A673 (cell line): ENCODE measurements around the gene JAKMIP1. TPM values are rescaled to one million over a fixed set of nuclear protein-coding genes. Genes with fewer than 3 reads are reported as not detected.

Source experiments
- BruUV-seq: library from RNA; stranded (reverse); fragments of 400-500 nt; replicated peaks from 2 replicates; lab custom pipeline; 2021; lab: Mats Ljungman, UMichigan
- CTCF ChIA-PET: fragments of 300-600 bp; sonication (Branson Sonifier 250); formaldehyde crosslinking; loops from one replicate; lab custom pipeline; 2022; ENCODE audit warnings: antibody characterized with exemption; lab: Charles Lee
- POLR2A ChIA-PET: fragments of 300-600 bp; sonication (Branson Sonifier 250); formaldehyde crosslinking; loops from one replicate; lab custom pipeline; 2022; ENCODE audit warnings: antibody characterized with exemption; ENCODE audit not compliant: low non-redundant PET; lab: Charles Lee
- DNase-seq: peaks from one replicate; pipeline ENCODE4 v3.0.0-alpha.2; 2015; ENCODE audit warnings: low spot score
- H3K27ac ChIP-seq: fragments of 200-600 bp; sonication (generic); 2 replicates; pipeline ENCODE4 v1.5.1; 2016; ENCODE audit warnings: mixed run types, low read depth, mild to moderate bottlenecking, mixed read lengths, antibody characterized with exemption, low read length; ENCODE audit not compliant: poor library complexity, severe bottlenecking
- H3K27me3 ChIP-seq: fragments of 200-600 bp; sonication (generic); replicated peaks from 2 replicates; pipeline ENCODE4 v1.6.1; 2017; ENCODE audit warnings: mixed run types, low read depth, mild to moderate bottlenecking, mixed read lengths, antibody characterized with exemption, low read length; ENCODE audit not compliant: insufficient read depth, poor library complexity
- H3K36me3 ChIP-seq: fragments of 200-600 bp; sonication (generic); 2 replicates; pipeline ENCODE4 v1.6.1; 2016; ENCODE audit warnings: mixed run types, mild to moderate bottlenecking, mixed read lengths, antibody characterized with exemption, low read length; ENCODE audit not compliant: insufficient read depth, poor library complexity, severe bottlenecking
- H3K4me1 ChIP-seq: fragments of 200-600 bp; sonication (generic); 2 replicates; pipeline ENCODE4 v1.6.1; 2017; ENCODE audit warnings: mixed run types, mild to moderate bottlenecking, mixed read lengths, antibody characterized with exemption, low read length; ENCODE audit not compliant: insufficient read depth, poor library complexity, severe bottlenecking
- H3K4me3 ChIP-seq: fragments of 200-600 bp; sonication (generic); 2 replicates; pipeline ENCODE4 v1.5.1; 2016; ENCODE audit warnings: low read depth, mixed run types, mild to moderate bottlenecking, mixed read lengths, low read length; ENCODE audit not compliant: poor library complexity, severe bottlenecking
- H3K9me3 ChIP-seq: fragments of 200-600 bp; sonication (generic); 2 replicates; pipeline ENCODE4 v1.6.1; 2016; ENCODE audit warnings: mixed run types, low read depth, mild to moderate bottlenecking, mixed read lengths, antibody characterized with exemption, low read length; ENCODE audit not compliant: poor library complexity, severe bottlenecking
- EZH2 ChIP-seq: fragments of 200-600 bp; sonication (generic); IDR thresholded peaks from 2 replicates; pipeline ENCODE4 v1.6.1; 2017; ENCODE audit warnings: borderline replicate concordance, low read depth, mild to moderate bottlenecking, mixed read lengths, antibody characterized with exemption, low read length; ENCODE audit not compliant: poor library complexity, severe bottlenecking
- intact Hi-C: fragments of 100-400 bp; cut with micrococcal nuclease; formaldehyde crosslinking; loops from one replicate; pipeline ENCODE4 v1.10.0; 2022; ENCODE audit not compliant: unreplicated experiment
- total RNA-seq: library from RNA; stranded (reverse); gene quantifications from 2 replicates; pipeline ENCODE4 v1.2.3, GENCODE V29; 2021
- TF ChIP-seq, protein P1 (sequence below): fragments of 300-800, 200-600 bp; sonication (generic); conservative IDR thresholded peaks from 2 replicates; pipeline ENCODE4 v1.5.1; 2017; ENCODE audit warnings: low read depth, mild to moderate bottlenecking, antibody characterized with exemption, low read length, moderate library complexity, mixed read lengths

Gene JAKMIP1
- total RNA-seq, 1 experiment from 2014 or later = not detected

DNA sequence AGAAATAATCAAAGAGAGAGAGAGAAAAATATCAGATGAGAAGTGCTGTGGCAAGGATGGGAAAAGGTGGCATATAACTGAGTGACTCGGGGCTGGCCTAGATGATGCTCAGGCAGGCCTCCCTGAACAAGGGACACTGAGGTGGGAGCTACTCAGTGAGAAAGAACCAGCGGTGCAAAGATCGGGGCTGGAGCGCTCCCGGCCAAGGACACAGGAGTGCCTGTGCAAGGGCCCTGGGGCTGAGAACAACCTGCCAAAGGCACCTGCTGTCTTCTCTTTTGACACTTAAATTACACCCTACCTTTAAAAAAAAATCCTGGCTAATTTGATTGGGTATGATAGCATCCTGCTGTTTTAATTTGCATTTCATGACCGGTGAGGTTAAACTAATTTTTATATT lies 104.5 kb downstream of the JAKMIP1 start:
- Histone ChIP-seq H3K9me3 (no peaks in the 10 kb centered on the region), H3K27ac (no peak overlapping the region), H3K27me3 (peaks cover 29% of the 10 kb centered on the region), H3K4me1 (no peaks in the 10 kb centered on the region), H3K4me3 (no peak overlapping the region), H3K36me3 (no peaks in the 10 kb centered on the region)
- ChIA-PET POLR2A (no interaction called here), CTCF (no interaction called here)
- no peak for DNase-seq
- intact Hi-C loops = no loop called here
- TF ChIP-seq, protein P1, sequence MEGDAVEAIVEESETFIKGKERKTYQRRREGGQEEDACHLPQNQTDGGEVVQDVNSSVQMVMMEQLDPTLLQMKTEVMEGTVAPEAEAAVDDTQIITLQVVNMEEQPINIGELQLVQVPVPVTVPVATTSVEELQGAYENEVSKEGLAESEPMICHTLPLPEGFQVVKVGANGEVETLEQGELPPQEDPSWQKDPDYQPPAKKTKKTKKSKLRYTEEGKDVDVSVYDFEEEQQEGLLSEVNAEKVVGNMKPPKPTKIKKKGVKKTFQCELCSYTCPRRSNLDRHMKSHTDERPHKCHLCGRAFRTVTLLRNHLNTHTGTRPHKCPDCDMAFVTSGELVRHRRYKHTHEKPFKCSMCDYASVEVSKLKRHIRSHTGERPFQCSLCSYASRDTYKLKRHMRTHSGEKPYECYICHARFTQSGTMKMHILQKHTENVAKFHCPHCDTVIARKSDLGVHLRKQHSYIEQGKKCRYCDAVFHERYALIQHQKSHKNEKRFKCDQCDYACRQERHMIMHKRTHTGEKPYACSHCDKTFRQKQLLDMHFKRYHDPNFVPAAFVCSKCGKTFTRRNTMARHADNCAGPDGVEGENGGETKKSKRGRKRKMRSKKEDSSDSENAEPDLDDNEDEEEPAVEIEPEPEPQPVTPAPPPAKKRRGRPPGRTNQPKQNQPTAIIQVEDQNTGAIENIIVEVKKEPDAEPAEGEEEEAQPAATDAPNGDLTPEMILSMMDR = no peak
- no peak for TF ChIP-seq EZH2
- no TSS peak for BruUV-seq

DNA sequence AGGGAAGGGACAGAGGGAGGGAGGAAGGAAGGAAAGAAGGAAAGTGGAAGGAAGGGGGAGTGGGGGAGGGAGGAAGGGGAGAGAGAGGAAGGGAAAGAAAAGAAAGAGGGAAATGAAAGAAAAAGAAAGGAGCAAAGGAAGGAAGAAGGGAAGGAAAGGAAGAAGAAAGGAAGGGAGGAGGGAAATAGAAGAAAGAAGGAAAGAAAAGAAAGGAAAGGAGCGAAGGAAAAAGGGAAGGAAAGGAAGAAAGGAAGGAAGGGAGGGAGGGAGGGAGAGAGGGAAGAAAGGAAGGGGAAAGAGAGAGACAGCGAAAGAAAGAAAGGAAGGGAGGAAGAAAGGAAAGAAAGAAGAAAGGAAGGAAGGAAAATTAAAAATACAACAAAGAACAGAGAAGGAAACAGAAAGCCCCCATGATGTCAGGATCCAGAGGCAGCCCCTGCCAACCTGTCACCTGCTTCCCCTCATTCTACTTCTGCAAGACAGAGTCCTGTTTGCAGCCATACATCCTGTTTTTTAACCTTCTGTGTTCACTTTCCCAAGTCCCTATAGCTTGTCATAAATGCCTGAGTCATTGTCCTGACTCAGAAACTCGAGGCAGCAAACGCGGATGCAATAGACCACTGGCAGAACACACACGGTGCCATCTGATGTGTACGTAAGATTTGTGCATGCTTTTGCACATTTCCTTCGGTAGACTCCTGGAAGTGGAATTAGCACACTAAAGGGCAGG lies 105.2 kb downstream of the JAKMIP1 start:
- no peak overlapping the region for H3K27ac ChIP-seq
- no peak overlapping the region for H3K4me3 ChIP-seq
- no peaks in the 10 kb centered on the region for H3K4me1 ChIP-seq
- no TSS peak for BruUV-seq
- CTCF ChIA-PET = no interaction called here
- H3K36me3 ChIP-seq = no peaks in the 10 kb centered on the region
- POLR2A ChIA-PET = no interaction called here
- H3K27me3 ChIP-seq = peaks cover 24% of the 10 kb centered on the region
- H3K9me3 ChIP-seq = no peaks in the 10 kb centered on the region
- no peak for DNase-seq
- TF ChIP-seq EZH2 = no peak
- TF ChIP-seq, protein P1 = no peak
- intact Hi-C loops = no loop called here

DNA sequence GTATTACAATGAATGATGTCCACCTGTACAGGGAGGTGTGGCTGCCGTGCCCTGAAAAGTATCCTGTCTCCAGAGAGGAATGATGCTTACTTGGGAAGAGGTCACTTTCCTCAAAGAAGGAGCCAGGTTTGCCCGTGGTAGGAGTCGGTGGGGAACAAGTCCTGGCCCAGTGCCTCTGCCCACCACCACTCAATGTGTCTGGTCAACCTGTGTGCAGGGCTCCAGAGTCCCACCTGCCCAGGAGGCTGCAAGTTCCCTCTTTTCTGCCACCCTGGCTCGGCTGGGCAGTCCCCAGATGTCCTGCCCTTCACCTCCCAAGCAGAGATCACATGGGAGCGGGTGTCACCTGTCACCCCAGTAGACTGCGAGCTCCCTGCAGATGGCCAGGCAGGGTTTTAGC lies 106.7 kb downstream of the JAKMIP1 start:
- H3K4me1 ChIP-seq = no peaks in the 10 kb centered on the region
- no peak overlapping the region for H3K27ac ChIP-seq
- TF ChIP-seq, protein P1 = no peak
- no peak for TF ChIP-seq EZH2
- ChIA-PET POLR2A (no interaction called here), CTCF (no interaction called here)
- BruUV-seq = no TSS peak
- H3K27me3 ChIP-seq = peaks cover 12% of the 10 kb centered on the region
- no peaks in the 10 kb centered on the region for H3K36me3 ChIP-seq
- DNase-seq = no peak
- H3K4me3 ChIP-seq = no peak overlapping the region
- intact Hi-C loops = no loop called here
- H3K9me3 ChIP-seq = no peaks in the 10 kb centered on the region
